Smooth muscle cell of the brain vasculature (primary cell): ENCODE data around the gene UNG.

ENCODE experiments used
- DNase-seq: peaks from one replicate; pipeline ENCODE4 v3.0.0-alpha.2; 2012; ENCODE audit warnings: low read depth, low spot score

UNG gene

GRCh38 chr12:109089683-109090082 is 7.7 kb upstream of the UNG start:
- no peak for DNase-seq

DNA sequence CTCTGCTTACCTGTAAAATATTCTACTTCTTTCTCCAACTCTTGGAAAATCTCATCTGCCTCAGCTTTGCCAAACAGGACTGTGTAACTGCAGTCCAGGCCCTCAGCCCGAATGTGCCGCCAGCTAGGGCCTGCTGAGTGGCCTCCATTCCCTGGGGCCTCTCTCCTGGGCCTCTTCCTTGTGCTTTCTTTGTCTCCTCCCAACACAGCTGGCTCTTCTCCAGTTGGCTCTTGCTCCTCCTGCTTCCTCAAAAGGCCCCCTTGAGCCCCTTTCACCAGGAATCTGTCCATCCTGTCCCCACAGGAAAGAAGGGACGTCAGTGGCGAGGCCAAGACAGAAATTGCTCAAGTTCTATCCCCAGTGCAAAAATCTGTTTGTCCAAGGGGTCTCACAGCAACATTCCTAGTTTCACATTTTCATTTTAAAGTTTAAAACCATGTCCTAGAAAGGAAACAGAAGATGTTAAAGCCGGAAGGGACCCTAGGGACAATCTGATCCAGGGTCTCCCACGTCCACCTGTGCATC is 4.8 kb upstream of the UNG start:
- DNase-seq: no peak

GRCh38 chr12:109093022-109093918 is 4.1 kb upstream of the UNG start, which contains the start of gene ALKBH2:
Gene ALKBH2 (minus strand): TSS chr12:109093472. CDS start chr12:109092786, 686 bp downstream.
- DNase-seq: peak; percentile 67

DNA sequence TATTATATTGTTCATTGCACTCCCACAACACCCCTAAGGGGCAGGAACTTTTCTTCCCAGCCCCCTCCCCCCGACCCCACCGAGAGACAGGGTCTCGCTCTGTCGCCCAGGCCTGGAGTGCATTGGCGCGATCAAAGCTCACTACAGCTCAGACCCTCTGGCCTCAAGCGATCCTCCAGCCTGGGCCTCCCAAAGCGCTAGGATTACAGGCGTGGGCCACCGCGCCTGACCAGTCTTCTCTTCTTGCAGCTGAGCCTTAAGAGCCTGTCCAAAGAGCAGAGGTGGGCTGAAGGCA is 310 bp upstream of the UNG start:
- no peak for DNase-seq

DNA sequence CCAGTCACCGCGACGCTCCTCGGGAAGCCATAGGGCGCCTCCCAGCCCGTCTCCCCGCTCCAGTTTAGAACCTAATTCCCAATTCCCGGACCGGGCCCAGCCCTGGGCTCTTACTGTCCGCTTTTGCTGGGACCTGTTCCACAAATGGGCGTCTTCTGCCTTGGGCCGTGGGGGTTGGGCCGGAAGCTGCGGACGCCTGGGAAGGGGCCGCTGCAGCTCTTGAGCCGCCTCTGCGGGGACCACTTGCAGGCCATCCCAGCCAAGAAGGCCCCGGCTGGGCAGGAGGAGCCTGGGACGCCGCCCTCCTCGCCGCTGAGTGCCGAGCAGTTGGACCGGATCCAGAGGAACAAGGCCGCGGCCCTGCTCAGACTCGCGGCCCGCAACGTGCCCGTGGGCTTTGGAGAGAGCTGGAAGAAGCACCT is 797 bp downstream of the UNG start:
- DNase-seq: no peak

GRCh38 chr12:109098651-109099050 is 1.3 kb downstream of the UNG start:
- no peak for DNase-seq

DNA sequence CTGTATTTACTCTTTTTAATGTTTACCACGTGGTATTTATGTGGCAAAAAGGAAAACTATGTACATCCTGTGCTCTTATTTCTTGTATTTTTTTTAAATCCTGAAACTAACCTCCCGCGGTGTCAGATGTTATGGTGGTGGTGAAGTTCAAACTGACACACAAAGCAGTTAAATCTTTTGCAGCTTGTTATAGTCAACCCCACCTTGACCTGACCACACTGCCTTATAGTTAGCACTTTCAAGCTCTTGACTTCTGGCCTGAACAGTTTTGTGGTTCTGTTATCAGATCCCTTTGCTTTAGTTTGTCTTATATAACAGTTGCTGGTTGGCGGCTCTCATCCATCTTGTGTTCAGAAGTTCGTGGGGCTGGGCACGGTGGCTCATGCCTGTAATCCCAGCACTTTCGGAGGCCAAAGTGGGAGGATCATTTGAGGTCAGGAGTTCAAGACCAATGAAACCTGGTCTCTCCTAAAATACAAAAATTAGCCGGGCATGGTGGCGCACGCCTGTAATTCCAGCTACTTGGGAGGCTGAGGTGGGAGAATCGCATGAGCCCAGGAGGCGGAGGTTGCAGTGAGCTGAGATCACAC is 2.1 kb downstream of the UNG start:
- DNase-seq: no peak

DNA sequence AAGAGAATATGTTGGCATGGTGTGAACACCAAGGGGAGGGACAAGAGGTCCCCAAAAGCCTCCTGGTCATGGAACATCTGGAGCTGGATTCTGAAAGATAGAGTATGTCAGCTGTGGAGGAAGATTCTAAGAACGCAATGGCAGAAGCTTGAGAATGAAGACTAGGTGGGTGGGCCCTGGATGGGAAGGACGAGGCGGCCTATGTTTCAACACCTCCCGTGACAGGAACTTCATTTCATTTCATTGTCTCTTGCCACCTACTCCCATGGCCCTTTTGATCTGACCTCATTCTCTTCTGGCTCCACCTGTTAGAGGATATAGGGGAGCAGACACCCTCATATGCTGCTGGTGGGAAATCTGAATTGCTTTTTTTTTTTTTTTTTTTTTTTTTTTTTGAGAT is 3.3 kb downstream of the UNG start:
- no peak for DNase-seq

GRCh38 chr12:109102491-109102890 is 5.1 kb downstream of the UNG start:
- no peak for DNase-seq

DNA sequence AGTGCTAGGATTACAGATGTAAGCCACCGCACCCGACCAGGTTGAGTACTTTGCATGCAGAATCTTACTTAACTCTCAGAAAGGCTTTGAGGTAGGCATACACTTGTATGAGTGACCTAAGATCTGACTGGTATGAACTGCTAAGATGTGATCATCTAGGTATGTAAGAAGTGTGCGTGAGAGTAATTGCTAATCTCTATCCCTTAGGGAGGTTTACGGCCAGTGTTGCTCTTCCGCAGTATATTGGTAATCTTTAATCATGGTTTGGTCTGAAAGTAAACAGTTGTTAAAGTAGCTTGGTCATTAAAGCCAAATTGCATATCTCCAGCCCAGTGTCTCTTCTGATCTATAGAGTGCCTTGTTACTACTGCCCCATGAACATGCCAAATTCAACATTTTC is 7.8 kb downstream of the UNG start:
- DNase-seq: no peak

DNA sequence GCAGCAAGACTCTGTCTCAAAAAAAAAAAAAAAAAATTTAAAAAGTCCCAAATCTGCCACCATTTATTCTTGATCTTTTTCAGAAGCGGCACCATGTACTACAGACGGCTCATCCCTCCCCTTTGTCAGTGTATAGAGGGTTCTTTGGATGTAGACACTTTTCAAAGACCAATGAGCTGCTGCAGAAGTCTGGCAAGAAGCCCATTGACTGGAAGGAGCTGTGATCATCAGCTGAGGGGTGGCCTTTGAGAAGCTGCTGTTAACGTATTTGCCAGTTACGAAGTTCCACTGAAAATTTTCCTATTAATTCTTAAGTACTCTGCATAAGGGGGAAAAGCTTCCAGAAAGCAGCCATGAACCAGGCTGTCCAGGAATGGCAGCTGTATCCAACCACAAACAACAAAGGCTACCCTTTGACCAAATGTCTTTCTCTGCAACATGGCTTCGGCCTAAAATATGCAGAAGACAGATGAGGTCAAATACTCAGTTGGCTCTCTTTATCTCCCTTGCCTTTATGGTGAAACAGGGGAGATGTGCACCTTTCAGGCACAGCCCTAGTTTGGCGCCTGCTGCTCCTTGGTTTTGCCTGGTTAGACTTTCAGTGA is 12.5 kb downstream of the UNG start:
- DNase-seq: no peak

DNA sequence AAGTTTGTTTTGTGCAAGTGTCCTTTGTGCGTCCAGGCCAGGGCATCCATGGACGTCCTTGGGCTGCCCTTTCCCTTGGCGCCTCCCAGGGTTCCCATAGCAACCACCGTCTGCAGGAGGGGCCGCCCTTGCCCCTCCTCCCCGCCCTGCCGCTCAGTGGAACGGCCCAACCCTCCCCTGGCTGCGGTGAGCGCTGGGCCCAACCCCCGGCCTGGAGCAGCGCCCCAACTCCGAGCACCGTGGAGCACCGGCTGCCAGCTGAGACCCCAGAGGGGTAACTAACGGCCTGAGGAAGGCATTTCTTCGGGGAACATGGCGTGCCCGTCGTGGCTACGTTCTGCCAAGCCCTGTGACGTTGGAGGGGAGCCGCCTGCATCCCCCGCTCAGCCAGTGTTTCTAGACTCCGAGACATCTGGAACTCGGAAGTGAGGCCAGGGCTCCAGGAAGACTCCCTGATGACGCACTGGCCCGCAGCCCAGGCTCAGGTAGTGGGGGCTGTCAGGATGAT is 13.6 kb downstream of the UNG start:
- no peak for DNase-seq

GRCh38 chr12:109112720-109113465 is 15.5 kb downstream of the UNG start:
- DNase-seq: no peak

- DNase-seq: no peak
These were observed 16.4 kb downstream of the UNG start for GRCh38 chr12:109113661-109114321.

GRCh38 chr12:109114644-109115043 is 17.2 kb downstream of the UNG start:
- DNase-seq: no peak

GRCh38 chr12:109115404-109115757 is 18.0 kb downstream of the UNG start:
- DNase-seq: no peak

DNA sequence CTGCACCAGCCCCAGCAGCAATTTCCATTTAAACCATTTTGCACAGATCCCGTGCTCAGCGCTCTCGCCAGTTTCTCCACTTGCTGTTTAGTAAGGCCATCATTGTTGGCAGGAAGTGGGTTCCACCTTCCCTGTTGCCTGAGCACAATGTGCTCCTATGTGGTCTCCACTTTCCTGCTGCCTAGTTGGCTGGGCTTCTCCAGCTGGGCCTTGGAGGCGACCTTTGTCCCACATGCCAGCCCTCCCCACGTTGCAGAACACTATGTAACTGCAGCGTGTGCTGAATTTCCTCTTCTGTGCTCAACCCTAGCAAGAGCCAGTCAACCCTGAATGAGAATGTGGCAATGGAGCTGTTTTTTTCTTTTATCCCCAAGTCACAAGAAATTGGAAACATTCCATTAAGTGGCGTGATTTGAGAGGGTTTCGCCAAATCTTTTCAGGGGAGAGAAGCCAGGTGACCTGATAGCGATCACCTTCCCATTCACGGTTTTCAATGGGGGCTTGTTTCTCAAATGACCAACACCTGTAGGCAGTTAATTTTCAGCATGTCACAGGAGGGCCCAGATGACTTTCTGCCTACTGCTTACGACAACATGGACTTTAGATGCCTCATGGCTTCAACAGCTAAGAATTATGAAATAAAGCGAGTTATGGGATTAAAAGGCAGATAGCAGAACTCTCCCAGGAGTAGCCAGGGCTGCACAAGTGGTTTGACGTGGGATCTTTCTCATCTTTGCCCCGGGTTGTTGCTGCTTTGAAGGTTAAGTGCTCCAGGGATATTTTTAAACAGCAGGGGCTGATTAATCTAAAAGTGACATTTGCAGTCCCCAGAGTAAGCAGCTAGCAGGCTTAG is 18.6 kb downstream of the UNG start, which contains the start of gene ACACB:
Gene ACACB, plus strand, starts transcription at position 830 of the 853 bp plus-strand sequence. CDS start 22,819 bp downstream, outside the sequence.
- no peak for DNase-seq

- no peak for DNase-seq
These were observed 19.2 kb downstream of the UNG start for GRCh38 chr12:109116611-109116949.

DNA sequence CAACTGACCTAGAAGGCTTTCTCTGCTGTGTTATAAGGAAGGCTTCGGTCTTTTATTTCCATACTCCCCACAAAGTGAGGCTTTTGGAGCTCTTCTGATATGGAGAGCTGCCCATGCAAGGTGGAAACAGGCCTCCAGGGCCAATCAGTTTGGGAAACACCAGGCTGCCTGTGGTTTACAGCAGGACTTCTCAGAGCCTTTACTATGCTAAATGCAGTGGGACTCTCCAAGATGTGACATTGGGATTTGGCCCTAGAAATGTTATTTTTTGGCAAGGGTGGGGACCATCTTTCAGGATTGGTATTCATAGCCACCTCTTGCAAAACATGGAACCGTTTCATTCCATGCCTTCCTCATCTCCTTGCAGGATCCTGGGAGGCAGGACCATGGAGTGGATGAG is 22.7 kb downstream of the UNG start:
- no peak for DNase-seq

DNA sequence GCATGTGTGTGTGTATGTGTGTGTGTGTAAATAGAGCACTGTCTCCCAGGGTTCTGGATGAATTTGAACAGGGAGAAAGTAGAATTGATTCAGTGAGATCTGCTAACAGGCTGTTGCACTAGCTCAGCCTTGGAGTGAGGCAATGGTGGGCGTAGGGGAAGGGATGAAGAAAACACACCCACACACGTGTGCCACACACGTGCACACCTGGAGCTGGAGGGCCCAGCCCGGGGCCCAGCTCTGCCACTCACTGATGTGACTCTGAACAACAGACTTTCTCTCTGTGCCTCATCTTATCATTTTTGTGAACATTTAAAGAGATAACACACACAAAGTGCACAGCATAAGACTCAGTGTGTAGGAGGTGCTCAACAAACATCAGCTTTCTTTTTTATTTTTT is 23.2 kb downstream of the UNG start:
- DNase-seq: no peak
